GM18520 (cell line): ENCODE results near the gene RAB40C.

Experiments
- ATAC-seq: cut with Tn5 transposase; IDR thresholded peaks from one replicate; pipeline ENCODE4 v1.9.1; 2021; ENCODE audit not compliant: unreplicated experiment

RAB40C gene

DNA sequence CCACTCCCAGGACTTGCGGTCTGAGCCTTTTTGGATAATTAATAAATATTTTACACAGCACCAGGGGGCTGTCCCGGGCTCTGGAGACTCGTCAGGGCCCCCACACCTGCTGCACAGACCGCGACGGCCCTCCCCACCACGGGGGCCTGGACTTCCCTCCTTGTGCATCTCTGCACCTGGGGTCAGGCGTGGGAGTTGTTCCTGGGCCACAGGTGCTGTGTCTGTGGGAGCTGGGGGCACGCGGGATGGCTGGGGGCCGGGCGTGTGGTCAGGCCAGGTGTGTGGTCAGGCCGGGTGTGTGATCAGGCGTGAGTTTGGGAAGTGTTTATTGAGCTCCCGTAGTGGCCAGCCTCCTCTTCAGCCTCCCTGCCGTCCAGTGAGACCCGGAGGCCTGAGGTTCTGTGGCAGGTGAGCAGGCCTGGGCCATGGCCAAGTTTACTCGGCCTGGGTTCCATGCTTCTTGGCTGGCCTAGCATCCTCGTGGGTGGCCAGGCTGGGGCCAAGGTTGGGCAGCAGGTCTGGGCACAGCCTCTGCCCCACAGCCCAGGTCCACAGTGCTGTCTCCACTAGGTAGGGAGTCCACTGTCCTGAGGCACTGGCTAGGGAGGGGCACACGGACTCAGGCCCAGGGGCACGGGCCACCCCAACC lies 88.5 kb downstream of the RAB40C start:
- ATAC-seq, result no peak
